Subcutaneous abdominal adipose tissue (tissue), 5 donors: ENCODE data around the gene MRPL33.

ENCODE experiments used
- H3K27ac ChIP-seq: one replicate; pipeline ENCODE4 v1.7.0; 2013; ENCODE audit warnings: low read depth, mild to moderate bottlenecking, inconsistent platforms, low read length, moderate library complexity
- H3K27me3 ChIP-seq, 5 donors: one replicate each; pipeline ENCODE4 v1.7.0; 2013; ENCODE audit warnings: low read length in 5 of 5, inconsistent platforms in 1 of 5; ENCODE audit not compliant: control insufficient read depth in 5 of 5, insufficient read depth in 4 of 5
- H3K36me3 ChIP-seq, 5 donors: one replicate each; pipeline ENCODE4 v1.7.0; 2013; ENCODE audit warnings: low read length in 5 of 5; ENCODE audit not compliant: control insufficient read depth in 5 of 5, insufficient read depth in 5 of 5
- H3K4me1 ChIP-seq, 5 donors: one replicate each; pipeline ENCODE4 v1.7.0; 2013; ENCODE audit warnings: low read length in 5 of 5, mild to moderate bottlenecking in 3 of 5, moderate library complexity in 1 of 5; ENCODE audit not compliant: control insufficient read depth in 5 of 5, insufficient read depth in 5 of 5
- H3K4me3 ChIP-seq, 5 donors: one replicate each; pipeline ENCODE4 v1.7.0; 2013; ENCODE audit warnings: low read length in 5 of 5, low read depth in 1 of 5
- H3K9ac ChIP-seq, 5 donors: one replicate each; pipeline ENCODE4 v1.7.0; 2013; ENCODE audit warnings: low read length in 5 of 5, mild to moderate bottlenecking in 4 of 5, moderate library complexity in 3 of 5
- H3K9me3 ChIP-seq, 5 donors: one replicate each; pipeline ENCODE4 v1.7.0; 2013; ENCODE audit warnings: low read length in 5 of 5; ENCODE audit not compliant: control insufficient read depth in 5 of 5
- donor health status: healthy.
- donor health status: healthy.
- donor health status: healthy.
- donor health status: healthy.
- donor health status: healthy.

MRPL33 gene

GRCh38 chr2:27773959-27774358 lies 2.4 kb downstream of the MRPL33 start:
- no peak overlapping the region for H3K4me3 ChIP-seq
- peaks cover 8 to 12% (median 10%) of the 10 kb centered on the region in 5 donors for H3K36me3 ChIP-seq
- H3K9me3 ChIP-seq: no peaks in the 10 kb centered on the region
- no peak overlapping the region for H3K27ac ChIP-seq
- H3K4me1 ChIP-seq: peaks cover 0 to 27% (median 26%) of the 10 kb centered on the region in 5 donors
- H3K9ac ChIP-seq: peak overlapping the region in 1 of 5 donors; percentile 33
- no peaks in the 10 kb centered on the region for H3K27me3 ChIP-seq

- H3K9ac ChIP-seq: no peak overlapping the region
- H3K4me3 ChIP-seq: no peak overlapping the region
- H3K27me3 ChIP-seq: no peaks in the 10 kb centered on the region
These were observed 4.6 kb downstream of the MRPL33 start for GRCh38 chr2:27776097-27776496.

GRCh38 chr2:27776696-27777095 lies 5.2 kb downstream of the MRPL33 start:
- no peak overlapping the region for H3K9ac ChIP-seq
- no peaks in the 10 kb centered on the region for H3K27me3 ChIP-seq
- H3K4me1 ChIP-seq: peaks cover 0 to 31% (median 21%) of the 10 kb centered on the region in 5 donors
- peak overlapping the region; percentile 2 for H3K27ac ChIP-seq
- no peaks in the 10 kb centered on the region for H3K9me3 ChIP-seq
- no peak overlapping the region for H3K4me3 ChIP-seq
- H3K36me3 ChIP-seq: peaks cover 14 to 19% (median 15%) of the 10 kb centered on the region in 5 donors

More at GRCh38 chr2:27776097-27776496, 4.6 kb downstream of the MRPL33 start:
- H3K27ac ChIP-seq: peak overlapping the region; percentile 2
- no peaks in the 10 kb centered on the region for H3K9me3 ChIP-seq
- peaks cover 14 to 19% (median 15%) of the 10 kb centered on the region in 5 donors for H3K36me3 ChIP-seq
- H3K4me1 ChIP-seq: peaks cover 0 to 32% (median 24%) of the 10 kb centered on the region in 5 donors

- no peak overlapping the region for H3K9ac ChIP-seq
- H3K27ac ChIP-seq: peak overlapping the region; percentile 80
- no peaks in the 10 kb centered on the region for H3K9me3 ChIP-seq
- no peak overlapping the region for H3K4me3 ChIP-seq
- peaks cover 0 to 11% (median 0%) of the 10 kb centered on the region in 5 donors for H3K4me1 ChIP-seq
- peaks cover 10 to 16% (median 12%) of the 10 kb centered on the region in 5 donors for H3K36me3 ChIP-seq
- no peaks in the 10 kb centered on the region for H3K27me3 ChIP-seq
These were observed 8.0 kb downstream of the MRPL33 start for GRCh38 chr2:27779417-27780055.

- H3K9ac ChIP-seq: no peak overlapping the region
- peaks cover 6 to 8% (median 7%) of the 10 kb centered on the region in 5 donors for H3K36me3 ChIP-seq
- H3K9me3 ChIP-seq: no peaks in the 10 kb centered on the region
- H3K27me3 ChIP-seq: no peaks in the 10 kb centered on the region
- H3K27ac ChIP-seq: no peak overlapping the region
- H3K4me3 ChIP-seq: no peak overlapping the region
- peaks cover 0 to 11% (median 0%) of the 10 kb centered on the region in 5 donors for H3K4me1 ChIP-seq
These were observed 10.0 kb downstream of the MRPL33 start for GRCh38 chr2:27781496-27781895.

GRCh38 chr2:27782701-27783100 lies 11.2 kb downstream of the MRPL33 start:
- Histone ChIP-seq H3K4me1 (peaks cover 0 to 11% (median 0%) of the 10 kb centered on the region in 5 donors), H3K27me3 (no peaks in the 10 kb centered on the region), H3K27ac (no peak overlapping the region), H3K36me3 (peaks cover 3 to 8% (median 7%) of the 10 kb centered on the region in 5 donors), H3K9ac (no peak overlapping the region), H3K9me3 (no peaks in the 10 kb centered on the region), H3K4me3 (no peak overlapping the region)

GRCh38 chr2:27790796-27791195 lies 19.3 kb downstream of the MRPL33 start:
- Histone ChIP-seq H3K27ac (no peak overlapping the region), H3K4me1 (peaks cover 0 to 8% (median 0%) of the 10 kb centered on the region in 5 donors), H3K9ac (no peak overlapping the region), H3K9me3 (no peaks in the 10 kb centered on the region), H3K27me3 (no peaks in the 10 kb centered on the region), H3K36me3 (no peaks in the 10 kb centered on the region), H3K4me3 (no peak overlapping the region)

GRCh38 chr2:27792759-27793158 lies 21.2 kb downstream of the MRPL33 start:
- H3K27ac ChIP-seq: no peak overlapping the region
- peaks cover 0 to 18% (median 5%) of the 10 kb centered on the region in 5 donors for H3K4me1 ChIP-seq
- H3K27me3 ChIP-seq: no peaks in the 10 kb centered on the region

GRCh38 chr2:27795093-27795834 lies 23.7 kb downstream of the MRPL33 start:
- Histone ChIP-seq H3K36me3 (no peaks in the 10 kb centered on the region), H3K4me3 (no peak overlapping the region), H3K27ac (peak overlapping the region; percentile 14), H3K27me3 (peaks cover 0 to 2% (median 0%) of the 10 kb centered on the region in 5 donors), H3K9me3 (no peaks in the 10 kb centered on the region), H3K9ac (no peak overlapping the region), H3K4me1 (peaks cover 4 to 28% (median 6%) of the 10 kb centered on the region in 5 donors)

More at GRCh38 chr2:27792759-27793158, 21.2 kb downstream of the MRPL33 start:
- no peak overlapping the region for H3K4me3 ChIP-seq
- H3K9me3 ChIP-seq: no peaks in the 10 kb centered on the region
- no peaks in the 10 kb centered on the region for H3K36me3 ChIP-seq
- no peak overlapping the region for H3K9ac ChIP-seq

GRCh38 chr2:27795868-27796277 lies 24.4 kb downstream of the MRPL33 start:
- Histone ChIP-seq H3K9me3 (no peaks in the 10 kb centered on the region), H3K27ac (peak overlapping the region; percentile 14), H3K27me3 (peaks cover 0 to 2% (median 0%) of the 10 kb centered on the region in 5 donors), H3K9ac (no peak overlapping the region), H3K4me3 (no peak overlapping the region), H3K36me3 (no peaks in the 10 kb centered on the region), H3K4me1 (peaks cover 4 to 28% (median 6%) of the 10 kb centered on the region in 5 donors)
